HepG2 (cell line): Measurements from ENCODE around the gene LYRM1. TPM values are rescaled to one million over a fixed set of nuclear protein-coding genes. Genes with fewer than 3 reads are reported as not detected.

ENCODE experiments used
- HNF4A ChIP-seq: sonication (generic); formaldehyde crosslinking; IDR thresholded peaks from 2 replicates; pipeline ENCODE4 v1.4.0; 2020; ENCODE audit warnings: missing genetic modification reagents
- MXD4 ChIP-seq: IDR thresholded peaks from 2 replicates; pipeline ENCODE4 v1.6.1; 2016; ENCODE audit warnings: mild to moderate bottlenecking, missing biosample characterization, missing genetic modification reagents
- POLR2G ChIP-seq: fragments of 200-400 bp; formaldehyde crosslinking; IDR thresholded peaks from 2 replicates; pipeline ENCODE4 v1.6.1; 2018; ENCODE audit warnings: mild to moderate bottlenecking, low read depth, low read length, moderate library complexity
- SAFB2 ChIP-seq: sonication (generic); formaldehyde crosslinking; IDR thresholded peaks from 2 replicates; pipeline ENCODE4 v1.5.1; 2020; ENCODE audit warnings: missing genetic modification reagents, low read depth, mild to moderate bottlenecking, borderline replicate concordance
- SAP130 ChIP-seq: IDR thresholded peaks from 2 replicates; pipeline ENCODE4 v1.6.1; 2016; ENCODE audit warnings: low read depth
- SMAD1 ChIP-seq: sonication (generic); formaldehyde crosslinking; IDR thresholded peaks from 2 replicates; pipeline ENCODE4 v1.4.0; 2020; ENCODE audit warnings: missing genetic modification reagents, low read depth, mild to moderate bottlenecking, borderline replicate concordance
- SRY ChIP-seq: sonication (generic); formaldehyde crosslinking; IDR thresholded peaks from 2 replicates; pipeline ENCODE4 v1.8.0; 2022; ENCODE audit warnings: mild to moderate bottlenecking, missing genetic modification reagents
- SUZ12 ChIP-seq: fragments of 150-350 bp; IDR thresholded peaks from 2 replicates; pipeline ENCODE4 v1.6.1; 2014; ENCODE audit warnings: low read depth, low read length
- TBX3 ChIP-seq: fragments of 450-650 bp; IDR thresholded peaks from 2 replicates; pipeline ENCODE4 v1.6.1; 2017; ENCODE audit warnings: antibody characterized with exemption, mild to moderate bottlenecking, inconsistent platforms, borderline replicate concordance
- ZNF256 ChIP-seq: sonication (generic); formaldehyde crosslinking; conservative IDR thresholded peaks from 2 replicates; pipeline ENCODE4 v1.4.0; 2020; ENCODE audit warnings: missing genetic modification reagents
- ZNF276 ChIP-seq: sonication (generic); formaldehyde crosslinking; IDR thresholded peaks from 2 replicates; pipeline ENCODE4 v1.4.0; 2020; ENCODE audit warnings: mild to moderate bottlenecking, low read depth, missing genetic modification reagents
- ZNF432 ChIP-seq: sonication (generic); formaldehyde crosslinking; IDR thresholded peaks from 2 replicates; pipeline ENCODE4 v1.5.0; 2020; ENCODE audit warnings: missing genetic modification reagents, mild to moderate bottlenecking, borderline replicate concordance
- ZNF556 ChIP-seq: sonication (generic); formaldehyde crosslinking; IDR thresholded peaks from 2 replicates; pipeline ENCODE4 v1.4.0; 2020; ENCODE audit warnings: mild to moderate bottlenecking, missing genetic modification reagents, borderline replicate concordance
- ZNF646 ChIP-seq: sonication (generic); formaldehyde crosslinking; IDR thresholded peaks from 2 replicates; pipeline ENCODE4 v1.9.0; 2021; ENCODE audit warnings: mild to moderate bottlenecking, missing genetic modification reagents
- ZNF704 ChIP-seq: sonication (generic); formaldehyde crosslinking; IDR thresholded peaks from 2 replicates; pipeline ENCODE4 v1.8.1; 2023; ENCODE audit warnings: mild to moderate bottlenecking, inconsistent platforms, moderate library complexity, missing genetic modification reagents, borderline replicate concordance
- ZNF747 ChIP-seq: sonication (generic); formaldehyde crosslinking; IDR thresholded peaks from 2 replicates; pipeline ENCODE4 v1.8.1; 2023; ENCODE audit warnings: missing genetic modification reagents, mild to moderate bottlenecking, borderline replicate concordance
- ZNF775 ChIP-seq: sonication (generic); formaldehyde crosslinking; IDR thresholded peaks from 2 replicates; pipeline ENCODE4 v1.4.0; 2020; ENCODE audit warnings: missing genetic modification reagents, mild to moderate bottlenecking, moderate library complexity, borderline replicate concordance
- polyA plus RNA-seq, 8 experiments: library from polyadenylated mRNA; depleted of rRNA in 3 of 8; stranded (reverse) in 7 of 8; unstranded in 1 of 8; fragments of >200 nt; fragmentation: Illumina TruSeq in 4 of 8; extraction: Trizol in 4 of 8; gene quantifications; 2 replicates each; pipeline versions ENCODE4 v1.2.1 to v1.2.3, GENCODE V29; 2011 to 2016; ENCODE audit warnings: low read depth in 4 of 8, missing spikeins in 1 of 8, mixed read lengths in 1 of 8; ENCODE audit not compliant: insufficient read depth in 1 of 8
- total RNA-seq, 5 experiments: library from RNA; depleted of rRNA; stranded (reverse); fragments of >200 nt; fragmentation: Illumina TruSeq; extraction: Trizol; gene quantifications; 2 replicates each; pipeline ENCODE4 v1.2.3, GENCODE V29; 2016; ENCODE audit warnings: low read depth in 1 of 5

Gene LYRM1
- total and polyA plus RNA-seq, 2 of the 13 experiments (the other 11 are each of a cell fraction or from before 2014, with no cell fraction given) = 59.2 to 82.6 TPM

GRCh38 chr16:20900299-20901067 is at the start of gene LYRM1, which contains the start of gene DCUN1D3 (continued):
- TF ChIP-seq ZNF646 (CRISPR knock-in tag) (no peak), HNF4A (no peak; the same call in 1 of the 2 replicates), ZNF556 (CRISPR knock-in tag) (0 out of 2 replicates have a peak, but pooled peaks have one; percentile 39), ZNF432 (CRISPR knock-in tag) (no peak), SUZ12 (no peak), MXD4 (CRISPR knock-in tag) (no peak; the same call in 1 of the 2 replicates), SRY (CRISPR knock-in tag) (peak; percentile 98), SAP130 (peak; percentile 77), ZNF775 (CRISPR knock-in tag) (peak; percentile 63; the same call in 1 of the 2 replicates), ZNF747 (CRISPR knock-in tag) (no peak; the same call in 1 of the 2 replicates), ZNF276 (peak; percentile 91; the same call in 1 of the 2 replicates), ZNF704 (CRISPR knock-in tag) (peak; percentile 95), ZNF256 (CRISPR knock-in tag) (no peak; the same call in 1 of the 2 replicates), POLR2G (peak; percentile 80), TBX3 (peak; percentile 44; the same call in 1 of the 2 replicates), SAFB2 (CRISPR knock-in tag) (peak; percentile 69), SMAD1 (CRISPR knock-in tag) (no peak; the same call in 1 of the 2 replicates)
